HG02623 (cell line): ENCODE results near the gene MELTF.

Experiments
- ATAC-seq: cut with Tn5 transposase; IDR thresholded peaks from one replicate; pipeline ENCODE4 v1.9.1; 2021; ENCODE audit warnings: moderate library complexity; ENCODE audit not compliant: unreplicated experiment

Gene MELTF

GRCh38 chr3:197027151-197027895 lies 2.3 kb downstream of the MELTF start:
- no peak for ATAC-seq

- no peak for ATAC-seq
Observed at GRCh38 chr3:197026481-197026866, 3.1 kb downstream of the MELTF start.

- ATAC-seq, result no peak
Observed at GRCh38 chr3:197025736-197026480, 3.7 kb downstream of the MELTF start.

GRCh38 chr3:197024881-197025735 lies 4.5 kb downstream of the MELTF start:
- ATAC-seq, result no peak

GRCh38 chr3:197023998-197024651 lies 5.5 kb downstream of the MELTF start:
- no peak for ATAC-seq

- no peak for ATAC-seq
Observed at GRCh38 chr3:197023241-197023997, 6.2 kb downstream of the MELTF start.

GRCh38 chr3:197022405-197023231 lies 7.0 kb downstream of the MELTF start:
- ATAC-seq, result no peak

- no peak for ATAC-seq
Observed at GRCh38 chr3:197021729-197022404, 7.8 kb downstream of the MELTF start.

GRCh38 chr3:197021231-197021630 lies 8.4 kb downstream of the MELTF start:
- ATAC-seq, result no peak

GRCh38 chr3:197019535-197019934 lies 10.1 kb downstream of the MELTF start:
- no peak for ATAC-seq

GRCh38 chr3:197019021-197019420 lies 10.6 kb downstream of the MELTF start:
- no peak for ATAC-seq

GRCh38 chr3:197017003-197017402 lies 12.6 kb downstream of the MELTF start:
- no peak for ATAC-seq

GRCh38 chr3:197015790-197016736 lies 13.6 kb downstream of the MELTF start:
- ATAC-seq, result no peak

GRCh38 chr3:197014942-197015575 lies 14.6 kb downstream of the MELTF start:
- ATAC-seq, result no peak

GRCh38 chr3:197014024-197014423 lies 15.6 kb downstream of the MELTF start:
- ATAC-seq, result no peak

- no peak for ATAC-seq
Observed at GRCh38 chr3:197012540-197012883, 17.1 kb downstream of the MELTF start.

- ATAC-seq, result no peak
Observed at GRCh38 chr3:197011780-197012539, 17.7 kb downstream of the MELTF start.
